GM23338 (cell line): Measurements from ENCODE around the gene FBN2. TPM values are rescaled to one million over a fixed set of nuclear protein-coding genes. Genes with fewer than 3 reads are reported as not detected.

Experiments used
- ATAC-seq: fragments of 200-7000 bp; cut with Tn5 transposase; 3 replicates; pipeline ENCODE4 v1.9.1; 2020
- DNase-seq: peaks from one replicate; pipeline ENCODE4 v3.0.0-alpha.2; 2015; ENCODE audit warnings: low spot score
- H2AFZ ChIP-seq: fragments of 200-600 bp; sonication (generic); 2 replicates; pipeline ENCODE4 v1.8.0; 2016; ENCODE audit warnings: antibody characterized with exemption, mild to moderate bottlenecking, moderate library complexity
- H3F3A ChIP-seq: fragments of 200-600 bp; sonication (generic); replicated peaks from 2 replicates; pipeline ENCODE4 v1.8.0; 2017; ENCODE audit warnings: antibody characterized with exemption, mixed run types, low read depth
- H3K27ac ChIP-seq: fragments of 200-600 bp; sonication (generic); 2 replicates; pipeline ENCODE4 v1.6.1; 2016; ENCODE audit warnings: low read depth
- H3K27me3 ChIP-seq: fragments of 200-600 bp; sonication (generic); 2 replicates; pipeline ENCODE4 v1.8.0; 2016; ENCODE audit warnings: mild to moderate bottlenecking, mixed run types, moderate library complexity; ENCODE audit not compliant: insufficient read depth
- H3K36me3 ChIP-seq: fragments of 200-600 bp; sonication (generic); 2 replicates; pipeline ENCODE4 v1.8.0; 2016; ENCODE audit warnings: mild to moderate bottlenecking; ENCODE audit not compliant: insufficient read depth
- H3K4me1 ChIP-seq: fragments of 200-600 bp; sonication (generic); 2 replicates; pipeline ENCODE4 v1.8.0; 2016; ENCODE audit warnings: mild to moderate bottlenecking, moderate library complexity; ENCODE audit not compliant: insufficient read depth
- H3K4me2 ChIP-seq: fragments of 200-600 bp; sonication (generic); 2 replicates; pipeline ENCODE4 v1.7.1; 2017; ENCODE audit warnings: mixed run types
- H3K4me3 ChIP-seq: fragments of 200-600 bp; sonication (generic); 2 replicates; pipeline ENCODE4 v1.6.1; 2016; ENCODE audit warnings: mixed run types
- H3K79me2 ChIP-seq: fragments of 200-600 bp; sonication (generic); replicated peaks from 2 replicates; pipeline ENCODE4 v1.8.0; 2017; ENCODE audit warnings: mild to moderate bottlenecking; ENCODE audit not compliant: insufficient read depth
- H3K9me2 ChIP-seq: fragments of 200-600 bp; sonication (generic); 2 replicates; pipeline ENCODE4 v1.8.0; 2017; ENCODE audit not compliant: insufficient read depth
- H4K20me1 ChIP-seq: fragments of 200-600 bp; sonication (generic); replicated peaks from 2 replicates; pipeline ENCODE4 v1.8.0; 2017; ENCODE audit warnings: mild to moderate bottlenecking; ENCODE audit not compliant: insufficient read depth
- H3K27ac Mint-ChIP-seq: 2 replicates; pipeline ENCODE4 v1.8.0; 2020; ENCODE audit warnings: inconsistent platforms, mild to moderate bottlenecking, moderate library complexity, mixed read lengths
- H3K27me3 Mint-ChIP-seq: 3 replicates; pipeline ENCODE4 v1.8.0; 2022; ENCODE audit warnings: low read depth, mild to moderate bottlenecking, moderate library complexity, mixed read lengths, inconsistent platforms; ENCODE audit not compliant: insufficient read depth, poor library complexity
- H3K36me3 Mint-ChIP-seq: 3 replicates; pipeline ENCODE4 v1.8.0; 2021; ENCODE audit warnings: low read depth, mild to moderate bottlenecking, inconsistent platforms, moderate library complexity, mixed read lengths
- H3K4me1 Mint-ChIP-seq: 3 replicates; pipeline ENCODE4 v1.8.0; 2020; ENCODE audit warnings: mild to moderate bottlenecking, inconsistent platforms, mixed read lengths
- H3K4me3 Mint-ChIP-seq: 3 replicates; pipeline ENCODE4 v1.8.0; 2021; ENCODE audit warnings: moderate library complexity, mild to moderate bottlenecking, inconsistent platforms, mixed read lengths
- H3K9me3 Mint-ChIP-seq: 3 replicates; pipeline ENCODE4 v1.8.0; 2020; ENCODE audit warnings: moderate library complexity, mild to moderate bottlenecking, inconsistent platforms, mixed read lengths
- CREB1 ChIP-seq: fragments of 250-450 bp; sonication (Bioruptor Pico); IDR thresholded peaks from 2 replicates; pipeline ENCODE4 v1.5.0; 2020; ENCODE audit warnings: low read depth, mild to moderate bottlenecking, moderate library complexity
- EZH2 ChIP-seq: fragments of 200-600 bp; sonication (generic); IDR thresholded peaks from one replicate; pipeline ENCODE4 v1.8.0; 2017; ENCODE audit warnings: antibody characterized with exemption, mild to moderate bottlenecking, low read depth; ENCODE audit not compliant: unreplicated experiment
- EZH2phosphoT487 ChIP-seq: fragments of 200-600 bp; sonication (generic); IDR thresholded peaks from one replicate; pipeline ENCODE4 v1.8.1; 2018; ENCODE audit warnings: antibody characterized with exemption; ENCODE audit not compliant: unreplicated experiment
- JUNB ChIP-seq: IDR thresholded peaks from one replicate; pipeline ENCODE4 v1.6.1; 2016; ENCODE audit warnings: antibody characterized with exemption; ENCODE audit not compliant: unreplicated experiment
- NANOG ChIP-seq: IDR thresholded peaks from 2 replicates; pipeline ENCODE4 v1.6.1; 2016; ENCODE audit warnings: antibody characterized with exemption, borderline replicate concordance
- POLR2AphosphoS5 ChIP-seq: IDR thresholded peaks from 2 replicates; pipeline ENCODE4 v1.6.1; 2016; ENCODE audit warnings: antibody characterized with exemption, low read depth
- STAT1 ChIP-seq: IDR thresholded peaks from one replicate; pipeline ENCODE4 v1.6.1; 2016; ENCODE audit warnings: antibody characterized with exemption; ENCODE audit not compliant: unreplicated experiment
- ZNF114 ChIP-seq: fragments of 250-450 bp; sonication (Bioruptor Pico); IDR thresholded peaks from 2 replicates; pipeline ENCODE4 v1.5.0; 2020; ENCODE audit warnings: mild to moderate bottlenecking, moderate library complexity
- ZNF331 ChIP-seq: fragments of 250-450 bp; sonication (Bioruptor Pico); IDR thresholded peaks from 2 replicates; pipeline ENCODE4 v1.5.0; 2020; ENCODE audit warnings: low read depth, mild to moderate bottlenecking, moderate library complexity
- polyA plus RNA-seq: library from polyadenylated mRNA; unstranded; fragments of >200 nt; fragmentation: Nextera tagmentation; extraction: Ambion mirVana; gene quantifications from 2 replicates; pipeline ENCODE4 v1.2.1, GENCODE V29; 2016
- total RNA-seq: library from RNA; depleted of rRNA; stranded (reverse); fragments of >200 nt; shearing (Covaris generic); gene quantifications from 2 replicates; pipeline ENCODE4 v1.2.3, GENCODE V29; 2014
- TF ChIP-seq, protein P1 (sequence below): fragments of 250-450 bp; sonication (Bioruptor Pico); IDR thresholded peaks from 2 replicates; pipeline ENCODE4 v1.5.0; 2020; ENCODE audit warnings: mild to moderate bottlenecking, moderate library complexity
- TF ChIP-seq, protein P2 (sequence below), 2 experiments: fragments of 200-600 bp in 1 of 2; sonication (generic) in 1 of 2; conservative IDR thresholded peaks; 2 replicates each; pipeline versions ENCODE4 v1.5.1 to v1.6.1; 2016 to 2017; ENCODE audit warnings: antibody characterized with exemption in 2 of 2, low read depth in 2 of 2, mild to moderate bottlenecking in 2 of 2, moderate library complexity in 1 of 2
- TF ChIP-seq, protein P3 (sequence below): IDR thresholded peaks from 2 replicates; pipeline ENCODE4 v1.6.1; 2016; ENCODE audit warnings: antibody characterized with exemption
- TF ChIP-seq, protein P4 (sequence below): IDR thresholded peaks from one replicate; pipeline ENCODE4 v1.6.1; 2018; ENCODE audit warnings: antibody characterized with exemption; ENCODE audit not compliant: unreplicated experiment

The FBN2 gene
- total and polyA plus RNA-seq, 2 experiments from 2014 or later, result 2.6 to 13.6 TPM

DNA sequence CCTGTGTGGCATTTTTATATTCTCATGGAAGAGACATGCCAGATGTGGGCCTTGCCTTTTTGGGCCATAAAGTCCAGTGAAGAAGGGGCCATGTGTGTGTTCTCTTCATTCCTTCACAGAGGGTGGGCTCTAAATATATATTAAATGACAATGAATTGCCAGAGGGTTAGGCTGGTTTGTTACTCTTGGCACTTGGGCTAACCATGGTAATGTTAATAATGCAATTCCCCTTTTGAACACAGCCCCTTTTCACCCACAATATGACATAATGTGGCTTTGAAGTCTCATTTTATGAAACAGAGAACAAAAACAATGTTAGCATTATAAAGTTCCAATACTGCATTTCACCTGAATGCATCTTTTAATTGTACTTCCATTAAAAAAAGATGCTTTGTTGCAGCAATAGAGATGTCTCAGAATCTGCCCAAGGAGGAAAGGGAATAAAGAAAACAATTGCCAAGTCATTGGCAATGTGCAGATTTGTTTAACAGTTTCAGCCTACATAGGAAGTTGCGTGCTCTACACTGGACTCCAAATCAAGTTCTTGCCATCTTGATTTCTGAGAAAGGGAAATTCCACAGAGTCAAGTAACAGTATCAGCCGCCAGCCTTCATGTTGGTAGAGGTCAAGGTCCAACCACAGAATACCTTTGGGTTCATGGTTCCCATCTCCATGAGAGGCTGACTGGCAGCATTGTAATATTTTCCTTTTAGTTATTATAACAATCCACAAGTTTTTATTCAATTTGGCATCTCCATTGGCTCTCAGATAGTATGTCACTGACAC lies 312.6 kb downstream of the FBN2 start:
- Mint-ChIP-seq H3K27me3 (no peaks in the 10 kb centered on the region), H3K4me3 (no peak overlapping the region), H3K36me3 (no peaks in the 10 kb centered on the region), H3K27ac (no peak overlapping the region), H3K4me1 (0 out of 3 replicates have a peak, but pooled peaks cover 3% of the 10 kb centered on the region), H3K9me3 (no peaks in the 10 kb centered on the region)
- Histone ChIP-seq H3K4me1 (no peaks in the 10 kb centered on the region), H3K4me2 (no peak overlapping the region), H3K36me3 (no peaks in the 10 kb centered on the region), H3K9me2 (peaks cover 13% of the 10 kb centered on the region; the same call in 1 of the 2 replicates), H3K4me3 (no peak overlapping the region), H3K79me2 (no peaks in the 10 kb centered on the region), H2AFZ (no peak overlapping the region), H4K20me1 (no peaks in the 10 kb centered on the region), H3F3A (no peaks in the 10 kb centered on the region), H3K27me3 (no peaks in the 10 kb centered on the region), H3K27ac (no peak overlapping the region)
- no peak for TF ChIP-seq POLR2AphosphoS5
- TF ChIP-seq NANOG, result no peak
- TF ChIP-seq ZNF331 (CRISPR knock-in tag), result no peak
- TF ChIP-seq EZH2, result no peak
- TF ChIP-seq, protein P1, sequence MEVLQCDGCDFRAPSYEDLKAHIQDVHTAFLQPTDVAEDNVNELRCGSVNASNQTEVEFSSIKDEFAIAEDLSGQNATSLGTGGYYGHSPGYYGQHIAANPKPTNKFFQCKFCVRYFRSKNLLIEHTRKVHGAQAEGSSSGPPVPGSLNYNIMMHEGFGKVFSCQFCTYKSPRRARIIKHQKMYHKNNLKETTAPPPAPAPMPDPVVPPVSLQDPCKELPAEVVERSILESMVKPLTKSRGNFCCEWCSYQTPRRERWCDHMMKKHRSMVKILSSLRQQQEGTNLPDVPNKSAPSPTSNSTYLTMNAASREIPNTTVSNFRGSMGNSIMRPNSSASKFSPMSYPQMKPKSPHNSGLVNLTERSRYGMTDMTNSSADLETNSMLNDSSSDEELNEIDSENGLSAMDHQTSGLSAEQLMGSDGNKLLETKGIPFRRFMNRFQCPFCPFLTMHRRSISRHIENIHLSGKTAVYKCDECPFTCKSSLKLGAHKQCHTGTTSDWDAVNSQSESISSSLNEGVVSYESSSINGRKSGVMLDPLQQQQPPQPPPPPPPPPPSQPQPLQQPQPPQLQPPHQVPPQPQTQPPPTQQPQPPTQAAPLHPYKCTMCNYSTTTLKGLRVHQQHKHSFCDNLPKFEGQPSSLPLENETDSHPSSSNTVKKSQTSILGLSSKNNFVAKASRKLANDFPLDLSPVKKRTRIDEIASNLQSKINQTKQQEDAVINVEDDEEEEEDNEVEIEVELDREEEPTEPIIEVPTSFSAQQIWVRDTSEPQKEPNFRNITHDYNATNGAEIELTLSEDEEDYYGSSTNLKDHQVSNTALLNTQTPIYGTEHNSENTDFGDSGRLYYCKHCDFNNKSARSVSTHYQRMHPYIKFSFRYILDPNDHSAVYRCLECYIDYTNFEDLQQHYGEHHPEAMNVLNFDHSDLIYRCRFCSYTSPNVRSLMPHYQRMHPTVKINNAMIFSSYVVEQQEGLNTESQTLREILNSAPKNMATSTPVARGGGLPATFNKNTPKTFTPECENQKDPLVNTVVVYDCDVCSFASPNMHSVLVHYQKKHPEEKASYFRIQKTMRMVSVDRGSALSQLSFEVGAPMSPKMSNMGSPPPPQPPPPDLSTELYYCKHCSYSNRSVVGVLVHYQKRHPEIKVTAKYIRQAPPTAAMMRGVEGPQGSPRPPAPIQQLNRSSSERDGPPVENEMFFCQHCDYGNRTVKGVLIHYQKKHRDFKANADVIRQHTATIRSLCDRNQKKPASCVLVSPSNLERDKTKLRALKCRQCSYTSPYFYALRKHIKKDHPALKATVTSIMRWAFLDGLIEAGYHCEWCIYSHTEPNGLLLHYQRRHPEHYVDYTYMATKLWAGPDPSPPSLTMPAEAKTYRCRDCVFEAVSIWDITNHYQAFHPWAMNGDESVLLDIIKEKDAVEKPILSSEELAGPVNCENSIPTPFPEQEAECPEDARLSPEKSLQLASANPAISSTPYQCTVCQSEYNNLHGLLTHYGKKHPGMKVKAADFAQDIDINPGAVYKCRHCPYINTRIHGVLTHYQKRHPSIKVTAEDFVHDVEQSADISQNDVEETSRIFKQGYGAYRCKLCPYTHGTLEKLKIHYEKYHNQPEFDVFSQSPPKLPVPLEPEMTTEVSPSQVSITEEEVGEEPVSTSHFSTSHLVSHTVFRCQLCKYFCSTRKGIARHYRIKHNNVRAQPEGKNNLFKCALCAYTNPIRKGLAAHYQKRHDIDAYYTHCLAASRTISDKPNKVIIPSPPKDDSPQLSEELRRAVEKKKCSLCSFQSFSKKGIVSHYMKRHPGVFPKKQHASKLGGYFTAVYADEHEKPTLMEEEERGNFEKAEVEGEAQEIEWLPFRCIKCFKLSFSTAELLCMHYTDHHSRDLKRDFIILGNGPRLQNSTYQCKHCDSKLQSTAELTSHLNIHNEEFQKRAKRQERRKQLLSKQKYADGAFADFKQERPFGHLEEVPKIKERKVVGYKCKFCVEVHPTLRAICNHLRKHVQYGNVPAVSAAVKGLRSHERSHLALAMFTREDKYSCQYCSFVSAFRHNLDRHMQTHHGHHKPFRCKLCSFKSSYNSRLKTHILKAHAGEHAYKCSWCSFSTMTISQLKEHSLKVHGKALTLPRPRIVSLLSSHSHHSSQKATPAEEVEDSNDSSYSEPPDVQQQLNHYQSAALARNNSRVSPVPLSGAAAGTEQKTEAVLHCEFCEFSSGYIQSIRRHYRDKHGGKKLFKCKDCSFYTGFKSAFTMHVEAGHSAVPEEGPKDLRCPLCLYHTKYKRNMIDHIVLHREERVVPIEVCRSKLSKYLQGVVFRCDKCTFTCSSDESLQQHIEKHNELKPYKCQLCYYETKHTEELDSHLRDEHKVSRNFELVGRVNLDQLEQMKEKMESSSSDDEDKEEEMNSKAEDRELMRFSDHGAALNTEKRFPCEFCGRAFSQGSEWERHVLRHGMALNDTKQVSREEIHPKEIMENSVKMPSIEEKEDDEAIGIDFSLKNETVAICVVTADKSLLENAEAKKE (CRISPR knock-in tag), result no peak
- TF ChIP-seq, protein P2, sequence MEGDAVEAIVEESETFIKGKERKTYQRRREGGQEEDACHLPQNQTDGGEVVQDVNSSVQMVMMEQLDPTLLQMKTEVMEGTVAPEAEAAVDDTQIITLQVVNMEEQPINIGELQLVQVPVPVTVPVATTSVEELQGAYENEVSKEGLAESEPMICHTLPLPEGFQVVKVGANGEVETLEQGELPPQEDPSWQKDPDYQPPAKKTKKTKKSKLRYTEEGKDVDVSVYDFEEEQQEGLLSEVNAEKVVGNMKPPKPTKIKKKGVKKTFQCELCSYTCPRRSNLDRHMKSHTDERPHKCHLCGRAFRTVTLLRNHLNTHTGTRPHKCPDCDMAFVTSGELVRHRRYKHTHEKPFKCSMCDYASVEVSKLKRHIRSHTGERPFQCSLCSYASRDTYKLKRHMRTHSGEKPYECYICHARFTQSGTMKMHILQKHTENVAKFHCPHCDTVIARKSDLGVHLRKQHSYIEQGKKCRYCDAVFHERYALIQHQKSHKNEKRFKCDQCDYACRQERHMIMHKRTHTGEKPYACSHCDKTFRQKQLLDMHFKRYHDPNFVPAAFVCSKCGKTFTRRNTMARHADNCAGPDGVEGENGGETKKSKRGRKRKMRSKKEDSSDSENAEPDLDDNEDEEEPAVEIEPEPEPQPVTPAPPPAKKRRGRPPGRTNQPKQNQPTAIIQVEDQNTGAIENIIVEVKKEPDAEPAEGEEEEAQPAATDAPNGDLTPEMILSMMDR (conservative IDR thresholded peaks at IDR 0.05; ENCODE audit: low read depth in 2 of 2), result no peak
- no peak for TF ChIP-seq STAT1
- TF ChIP-seq, protein P3, sequence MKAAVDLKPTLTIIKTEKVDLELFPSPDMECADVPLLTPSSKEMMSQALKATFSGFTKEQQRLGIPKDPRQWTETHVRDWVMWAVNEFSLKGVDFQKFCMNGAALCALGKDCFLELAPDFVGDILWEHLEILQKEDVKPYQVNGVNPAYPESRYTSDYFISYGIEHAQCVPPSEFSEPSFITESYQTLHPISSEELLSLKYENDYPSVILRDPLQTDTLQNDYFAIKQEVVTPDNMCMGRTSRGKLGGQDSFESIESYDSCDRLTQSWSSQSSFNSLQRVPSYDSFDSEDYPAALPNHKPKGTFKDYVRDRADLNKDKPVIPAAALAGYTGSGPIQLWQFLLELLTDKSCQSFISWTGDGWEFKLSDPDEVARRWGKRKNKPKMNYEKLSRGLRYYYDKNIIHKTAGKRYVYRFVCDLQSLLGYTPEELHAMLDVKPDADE, result no peak
- TF ChIP-seq EZH2phosphoT487, result no peak
- no peak for TF ChIP-seq CREB1 (CRISPR knock-in tag)
- TF ChIP-seq, protein P4, sequence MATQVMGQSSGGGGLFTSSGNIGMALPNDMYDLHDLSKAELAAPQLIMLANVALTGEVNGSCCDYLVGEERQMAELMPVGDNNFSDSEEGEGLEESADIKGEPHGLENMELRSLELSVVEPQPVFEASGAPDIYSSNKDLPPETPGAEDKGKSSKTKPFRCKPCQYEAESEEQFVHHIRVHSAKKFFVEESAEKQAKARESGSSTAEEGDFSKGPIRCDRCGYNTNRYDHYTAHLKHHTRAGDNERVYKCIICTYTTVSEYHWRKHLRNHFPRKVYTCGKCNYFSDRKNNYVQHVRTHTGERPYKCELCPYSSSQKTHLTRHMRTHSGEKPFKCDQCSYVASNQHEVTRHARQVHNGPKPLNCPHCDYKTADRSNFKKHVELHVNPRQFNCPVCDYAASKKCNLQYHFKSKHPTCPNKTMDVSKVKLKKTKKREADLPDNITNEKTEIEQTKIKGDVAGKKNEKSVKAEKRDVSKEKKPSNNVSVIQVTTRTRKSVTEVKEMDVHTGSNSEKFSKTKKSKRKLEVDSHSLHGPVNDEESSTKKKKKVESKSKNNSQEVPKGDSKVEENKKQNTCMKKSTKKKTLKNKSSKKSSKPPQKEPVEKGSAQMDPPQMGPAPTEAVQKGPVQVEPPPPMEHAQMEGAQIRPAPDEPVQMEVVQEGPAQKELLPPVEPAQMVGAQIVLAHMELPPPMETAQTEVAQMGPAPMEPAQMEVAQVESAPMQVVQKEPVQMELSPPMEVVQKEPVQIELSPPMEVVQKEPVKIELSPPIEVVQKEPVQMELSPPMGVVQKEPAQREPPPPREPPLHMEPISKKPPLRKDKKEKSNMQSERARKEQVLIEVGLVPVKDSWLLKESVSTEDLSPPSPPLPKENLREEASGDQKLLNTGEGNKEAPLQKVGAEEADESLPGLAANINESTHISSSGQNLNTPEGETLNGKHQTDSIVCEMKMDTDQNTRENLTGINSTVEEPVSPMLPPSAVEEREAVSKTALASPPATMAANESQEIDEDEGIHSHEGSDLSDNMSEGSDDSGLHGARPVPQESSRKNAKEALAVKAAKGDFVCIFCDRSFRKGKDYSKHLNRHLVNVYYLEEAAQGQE, result no peak
- TF ChIP-seq JUNB, result no peak
- TF ChIP-seq ZNF114 (CRISPR knock-in tag), result no peak
- DNase-seq, result no peak
- no peak for ATAC-seq
